Activated naive CD8-positive, alpha-beta T cell treated with anti-CD3 and anti-CD28 coated beads, Interleukin-2, amount 50 U/mL, for 16 hours (primary cell): ENCODE measurements around the gene ANKRD13D.
A peak's percentile ranks its signal among the peaks of the same experiment; 100 is the strongest.
"Not testable (repeated sequence)": the region's sequence is repeated elsewhere in the genome, so short reads cannot be mapped to it uniquely, and the experiment has no call there.

Source experiments
- DNase-seq: peaks from one replicate; pipeline ENCODE4 v3.0.0-alpha.2; 2020; ENCODE audit warnings: low read depth, low spot score

The ANKRD13D gene

GRCh38 chr11:67317205-67317887 lies 28.2 kb downstream of the ANKRD13D start:
- peak; percentile 97 for DNase-seq

DNA sequence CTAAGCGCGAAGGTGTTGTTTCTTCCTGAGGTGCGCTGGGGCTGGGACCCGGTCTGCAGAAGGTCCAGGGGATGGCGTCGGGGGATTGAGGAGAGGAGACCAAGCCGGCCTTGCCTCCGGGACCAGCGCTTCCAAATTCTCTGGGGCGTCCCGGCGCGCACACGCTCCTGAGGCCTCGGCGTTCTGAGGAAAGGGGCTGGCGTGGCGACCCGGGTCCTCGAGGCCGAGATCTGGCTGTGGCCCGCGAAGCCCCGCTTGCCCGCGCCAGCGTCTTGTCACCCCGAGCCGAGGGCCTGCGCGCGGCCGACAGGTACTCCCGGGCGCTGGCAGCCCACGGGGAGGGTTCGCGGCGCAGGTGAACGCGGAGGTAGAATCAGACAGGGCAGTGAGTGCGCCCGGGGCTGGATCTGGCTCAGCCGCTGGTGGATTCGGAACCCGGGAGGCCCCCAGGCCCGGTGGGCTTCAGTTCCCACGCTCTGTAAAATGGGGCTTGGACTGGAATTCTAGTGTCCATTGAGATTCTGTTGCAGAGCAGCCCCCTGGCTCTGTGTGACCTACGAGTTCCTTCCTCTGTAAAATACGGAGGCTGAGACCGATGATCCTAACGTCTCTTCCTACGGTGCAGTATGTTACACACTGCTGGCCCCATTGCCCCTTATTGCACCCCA lies 28.9 kb downstream of the ANKRD13D start:
- no peak for DNase-seq

- DNase-seq, result not testable (repeated sequence)
These were observed 29.8 kb downstream of the ANKRD13D start for GRCh38 chr11:67318876-67319275.

DNA sequence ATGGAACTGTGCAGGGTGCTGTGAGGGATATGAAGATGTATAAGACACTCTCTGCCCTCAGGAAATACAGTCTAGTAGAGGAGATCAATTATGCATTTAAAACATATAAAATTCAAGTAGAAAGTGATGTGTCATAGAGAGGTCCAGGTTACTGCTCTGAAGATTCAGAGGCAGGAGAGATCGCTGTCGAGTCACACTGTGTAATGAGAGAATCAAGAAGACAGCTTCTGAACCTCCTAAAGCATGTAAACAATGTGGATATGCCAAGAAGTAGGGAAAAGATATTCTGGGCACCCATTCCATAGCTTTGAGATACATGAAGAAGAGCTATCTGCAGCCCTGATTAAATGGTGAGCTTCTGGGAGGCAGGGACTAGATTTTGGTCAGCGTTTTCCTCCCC lies 30.9 kb downstream of the ANKRD13D start:
- DNase-seq, result no peak

DNA sequence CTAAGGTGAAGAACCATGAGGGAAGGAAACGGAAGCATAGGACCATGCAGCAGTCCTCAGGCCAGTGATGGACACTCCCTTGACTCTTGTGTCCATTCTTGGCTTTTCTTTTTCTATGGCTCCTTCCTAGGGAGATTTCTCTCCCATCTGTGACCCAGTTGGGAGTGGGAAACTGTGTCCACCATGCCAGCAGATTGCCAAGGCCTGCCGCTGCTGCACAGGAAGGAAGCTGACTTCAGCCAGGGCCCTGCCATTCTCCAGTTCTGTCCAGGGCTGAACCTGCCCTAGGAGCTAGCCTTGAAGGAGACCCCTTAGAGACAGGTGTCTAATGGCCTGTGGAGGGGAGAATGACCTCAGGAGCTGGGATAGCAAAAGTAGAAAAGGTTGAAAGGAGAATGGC lies 31.6 kb downstream of the ANKRD13D start:
- no peak for DNase-seq

GRCh38 chr11:67321313-67321871 lies 32.3 kb downstream of the ANKRD13D start:
- no peak for DNase-seq

GRCh38 chr11:67322049-67322448 lies 32.9 kb downstream of the ANKRD13D start:
- no peak for DNase-seq

DNA sequence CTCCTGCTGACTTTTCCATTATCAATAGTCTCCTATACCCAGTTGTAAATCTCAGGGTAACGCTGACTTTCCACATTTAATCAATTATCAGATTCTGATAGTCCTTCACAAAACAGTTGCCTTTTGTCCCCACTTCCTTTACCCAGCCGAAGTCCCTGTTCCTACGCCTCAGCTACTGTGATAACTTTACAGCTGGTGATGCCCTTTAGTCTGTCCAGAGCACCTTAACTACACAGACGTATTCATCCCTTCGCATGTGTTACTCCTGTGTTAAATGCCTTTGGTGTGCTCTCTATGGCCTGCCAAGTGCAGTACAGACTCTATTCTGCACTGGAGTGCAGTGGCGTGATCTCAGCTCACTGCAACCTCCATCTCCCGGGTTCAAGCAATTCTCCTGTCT lies 34.4 kb downstream of the ANKRD13D start:
- DNase-seq, result no peak

DNA sequence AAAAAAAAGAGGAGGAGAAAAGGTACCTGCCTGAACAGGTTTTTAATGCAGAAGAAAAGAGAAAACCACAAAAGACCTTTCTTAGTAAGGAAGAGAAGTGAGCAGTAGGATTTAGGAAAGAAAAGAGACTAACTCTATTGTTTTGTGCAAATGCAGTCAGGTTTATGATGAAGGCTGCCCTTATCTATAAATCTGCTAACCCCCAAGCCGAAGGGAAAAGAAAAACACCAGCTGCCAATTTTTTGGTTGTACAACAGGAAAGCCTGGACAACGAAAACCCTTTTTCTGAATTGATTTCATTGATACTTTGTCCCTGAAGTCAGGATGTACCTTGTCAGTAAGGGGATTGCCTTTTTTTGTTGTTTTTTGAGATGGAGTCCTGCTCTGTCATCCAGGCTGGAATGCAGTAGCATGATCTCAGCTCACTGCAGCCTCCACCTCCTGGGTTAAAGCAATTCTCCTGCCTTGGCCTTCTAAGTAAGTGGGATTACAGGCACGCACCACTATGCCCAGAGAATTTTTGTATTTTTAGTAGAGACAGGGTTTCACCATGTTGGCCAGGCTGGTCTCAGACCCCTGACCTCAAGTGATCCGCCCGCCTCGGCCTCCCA lies 43.1 kb downstream of the ANKRD13D start:
- DNase-seq, result no peak

DNA sequence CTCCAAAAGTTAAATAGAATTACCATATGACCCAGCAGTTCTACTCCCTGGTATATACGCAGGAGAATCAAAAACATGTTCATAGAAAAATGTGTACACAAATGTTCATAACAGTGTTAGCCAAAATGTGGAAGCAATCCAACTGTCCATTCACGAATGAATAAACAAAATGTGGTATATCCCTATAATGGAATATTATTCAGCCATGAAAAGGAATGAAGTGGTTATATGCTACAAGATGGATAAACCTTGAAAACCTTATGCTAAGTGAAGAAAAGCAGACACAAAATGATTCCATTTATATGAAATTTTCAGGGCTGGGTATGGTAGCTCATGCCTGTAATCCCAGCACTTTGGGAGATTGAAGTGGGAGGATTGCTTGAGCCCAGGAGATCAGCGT lies 48.2 kb downstream of the ANKRD13D start:
- DNase-seq, result no peak

- DNase-seq, result no peak
These were observed 55.2 kb downstream of the ANKRD13D start for GRCh38 chr11:67344264-67344663.

GRCh38 chr11:67345247-67345919 lies 56.3 kb downstream of the ANKRD13D start:
- no peak for DNase-seq

GRCh38 chr11:67345920-67346819 lies 57.1 kb downstream of the ANKRD13D start:
- no peak for DNase-seq

DNA sequence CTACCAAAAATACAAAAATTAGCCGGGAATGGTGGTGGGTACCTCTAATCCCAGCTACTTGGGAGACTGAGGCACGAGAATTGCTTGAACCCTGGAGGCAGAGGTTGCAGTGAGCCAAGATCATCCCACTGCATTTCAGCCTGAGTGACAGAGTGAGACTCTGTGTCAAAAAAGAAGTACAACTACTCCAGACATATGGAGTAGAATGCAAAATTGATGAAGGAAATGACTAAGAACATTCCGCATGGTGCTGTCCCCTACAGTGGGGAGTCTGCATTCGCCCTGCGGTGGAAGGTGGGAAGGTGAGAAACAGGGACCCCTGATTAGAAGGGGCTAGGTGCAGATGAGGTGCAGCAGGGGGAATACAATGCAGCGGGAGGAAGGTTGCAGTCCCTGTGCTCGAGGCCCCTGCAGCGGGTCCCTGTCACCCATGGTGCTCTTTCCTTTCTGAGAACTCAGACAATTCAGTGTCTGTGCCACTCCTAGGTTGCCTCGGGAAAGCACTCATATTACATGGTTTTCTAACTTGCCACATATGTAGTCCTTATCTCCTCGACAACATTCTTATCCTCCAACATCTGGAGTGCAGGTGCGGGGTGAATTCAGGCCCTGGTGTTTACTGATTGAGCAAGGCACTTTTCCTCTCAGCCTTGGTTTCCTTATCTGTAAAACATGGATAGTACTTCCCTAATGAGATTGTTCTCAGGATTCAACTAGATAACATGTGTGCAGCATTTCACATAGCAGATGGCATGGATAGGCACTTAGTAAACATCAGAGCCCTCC lies 59.1 kb downstream of the ANKRD13D start:
- no peak for DNase-seq

- DNase-seq, result no peak
These were observed 59.9 kb downstream of the ANKRD13D start for GRCh38 chr11:67349036-67349435.

DNA sequence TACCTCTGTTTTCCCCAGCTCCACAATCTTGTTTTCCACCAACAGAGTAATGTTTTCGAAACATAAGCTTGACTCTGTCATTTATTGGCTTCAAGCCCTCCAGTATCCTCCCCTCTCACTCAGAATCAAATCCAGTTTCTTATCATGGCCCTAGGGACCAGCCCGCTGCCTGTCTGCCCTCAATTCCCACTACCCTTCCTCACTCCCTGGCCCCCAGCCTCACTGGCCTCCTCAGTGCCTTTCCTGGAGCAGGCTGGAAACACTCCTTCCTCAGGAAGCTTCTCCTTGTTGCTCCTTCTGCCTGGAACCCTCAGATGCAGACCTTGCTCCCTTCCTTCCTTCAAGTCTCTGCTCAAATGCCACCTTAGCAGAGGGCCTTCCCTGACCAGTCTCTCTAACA lies 60.4 kb downstream of the ANKRD13D start:
- no peak for DNase-seq

DNA sequence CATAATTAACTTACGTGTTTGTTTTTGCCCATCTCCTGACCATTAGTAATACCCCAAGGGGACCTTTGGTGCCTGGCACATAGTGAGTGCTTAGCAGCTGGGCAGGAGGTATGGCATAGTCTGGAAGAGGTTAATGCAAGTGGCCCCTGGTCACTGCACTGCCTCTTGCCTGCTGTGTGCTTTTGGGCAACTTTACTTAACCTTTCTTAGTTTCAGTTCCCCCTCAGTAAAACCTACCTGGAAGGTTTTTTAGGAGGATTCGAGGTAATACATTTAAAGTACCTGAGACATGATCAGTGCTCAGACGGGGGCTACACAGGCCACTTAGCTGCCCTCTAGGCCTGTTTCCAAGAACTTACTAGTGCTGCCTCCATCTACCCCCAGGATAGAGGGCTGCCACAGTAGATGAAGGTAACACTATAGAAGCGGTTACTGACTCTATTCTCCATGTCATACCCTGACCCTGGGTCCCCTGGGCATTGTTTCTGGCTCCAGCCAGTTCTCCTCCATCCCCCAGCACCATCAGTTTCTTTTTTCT lies 60.9 kb downstream of the ANKRD13D start:
- DNase-seq, result no peak

DNA sequence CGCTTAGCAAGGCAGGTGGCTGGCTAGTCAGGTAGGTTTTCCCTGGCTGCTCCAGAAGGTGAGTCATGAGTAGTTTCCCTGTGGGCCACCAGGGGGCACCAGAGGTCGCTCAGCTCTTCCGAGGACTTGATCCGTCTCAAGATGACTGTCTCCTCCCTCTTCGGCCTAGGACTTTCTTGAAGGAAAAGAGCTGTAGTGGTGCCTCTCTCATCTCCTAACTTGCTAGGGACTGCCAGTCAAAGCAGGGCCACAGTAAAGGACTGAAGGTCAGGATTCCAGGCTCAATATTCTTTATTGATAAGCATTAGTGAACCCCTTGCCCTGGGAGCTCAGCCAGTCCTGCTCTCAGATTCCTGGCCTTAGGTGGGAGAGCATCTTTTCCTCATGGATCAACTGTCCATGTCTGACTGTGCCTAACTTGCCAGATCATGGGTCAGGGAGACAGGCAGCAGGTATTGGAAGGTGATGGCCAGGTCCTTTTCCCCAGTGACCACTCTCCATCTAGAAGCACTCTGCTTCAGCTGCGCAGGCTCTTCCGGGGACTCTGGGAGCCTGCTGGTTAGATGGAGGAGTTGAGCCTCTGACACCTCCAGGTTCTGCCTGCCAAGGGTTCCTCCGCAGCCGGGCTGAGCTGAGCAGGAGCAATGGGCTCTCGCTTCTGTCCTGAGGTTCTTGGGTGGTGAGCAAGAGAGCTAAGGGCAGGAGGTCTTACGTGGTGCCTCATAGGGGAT lies 62.3 kb downstream of the ANKRD13D start:
- peak; percentile 34 for DNase-seq
